ENCODE results near the gene ELF3.
A peak's percentile ranks its signal among the peaks of the same experiment; 100 is the strongest.

- TF ChIP-seq, protein P1, sequence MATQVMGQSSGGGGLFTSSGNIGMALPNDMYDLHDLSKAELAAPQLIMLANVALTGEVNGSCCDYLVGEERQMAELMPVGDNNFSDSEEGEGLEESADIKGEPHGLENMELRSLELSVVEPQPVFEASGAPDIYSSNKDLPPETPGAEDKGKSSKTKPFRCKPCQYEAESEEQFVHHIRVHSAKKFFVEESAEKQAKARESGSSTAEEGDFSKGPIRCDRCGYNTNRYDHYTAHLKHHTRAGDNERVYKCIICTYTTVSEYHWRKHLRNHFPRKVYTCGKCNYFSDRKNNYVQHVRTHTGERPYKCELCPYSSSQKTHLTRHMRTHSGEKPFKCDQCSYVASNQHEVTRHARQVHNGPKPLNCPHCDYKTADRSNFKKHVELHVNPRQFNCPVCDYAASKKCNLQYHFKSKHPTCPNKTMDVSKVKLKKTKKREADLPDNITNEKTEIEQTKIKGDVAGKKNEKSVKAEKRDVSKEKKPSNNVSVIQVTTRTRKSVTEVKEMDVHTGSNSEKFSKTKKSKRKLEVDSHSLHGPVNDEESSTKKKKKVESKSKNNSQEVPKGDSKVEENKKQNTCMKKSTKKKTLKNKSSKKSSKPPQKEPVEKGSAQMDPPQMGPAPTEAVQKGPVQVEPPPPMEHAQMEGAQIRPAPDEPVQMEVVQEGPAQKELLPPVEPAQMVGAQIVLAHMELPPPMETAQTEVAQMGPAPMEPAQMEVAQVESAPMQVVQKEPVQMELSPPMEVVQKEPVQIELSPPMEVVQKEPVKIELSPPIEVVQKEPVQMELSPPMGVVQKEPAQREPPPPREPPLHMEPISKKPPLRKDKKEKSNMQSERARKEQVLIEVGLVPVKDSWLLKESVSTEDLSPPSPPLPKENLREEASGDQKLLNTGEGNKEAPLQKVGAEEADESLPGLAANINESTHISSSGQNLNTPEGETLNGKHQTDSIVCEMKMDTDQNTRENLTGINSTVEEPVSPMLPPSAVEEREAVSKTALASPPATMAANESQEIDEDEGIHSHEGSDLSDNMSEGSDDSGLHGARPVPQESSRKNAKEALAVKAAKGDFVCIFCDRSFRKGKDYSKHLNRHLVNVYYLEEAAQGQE (IDR thresholded peaks at IDR 0.05; ENCODE audit: low read depth, low read length) = no peak
- TF ChIP-seq CBX3 (IDR thresholded peaks at IDR 0.05; ENCODE audit: borderline replicate concordance, low read depth) (no peak), JUND (IDR thresholded peaks at IDR 0.05; ENCODE audit: low read depth, low read length) (no peak), POLR2A (IDR thresholded peaks at IDR 0.05; ENCODE audit: low read depth, low read length) (no peak), EZH2 (IDR thresholded peaks at IDR 0.05; ENCODE audit: borderline replicate concordance, control insufficient read depth, low read depth, low read length) (no peak), CBX5 (IDR thresholded peaks at IDR 0.05; ENCODE audit: low read depth) (no peak), LARP7 (IDR thresholded peaks at IDR 0.05) (no peak), GABPA (IDR thresholded peaks at IDR 0.05; ENCODE audit: low read depth) (0 out of 2 replicates have a peak, but pooled peaks have one; percentile 11), MTA3 (IDR thresholded peaks at IDR 0.05; ENCODE audit: borderline replicate concordance, low read length) (no peak), ZNF274 (IDR thresholded peaks at IDR 0.05; ENCODE audit: insufficient read depth, insufficient read length) (no peak), CBFB (IDR thresholded peaks at IDR 0.05; ENCODE audit: low read depth) (no peak)
- TF ChIP-seq, protein P2, sequence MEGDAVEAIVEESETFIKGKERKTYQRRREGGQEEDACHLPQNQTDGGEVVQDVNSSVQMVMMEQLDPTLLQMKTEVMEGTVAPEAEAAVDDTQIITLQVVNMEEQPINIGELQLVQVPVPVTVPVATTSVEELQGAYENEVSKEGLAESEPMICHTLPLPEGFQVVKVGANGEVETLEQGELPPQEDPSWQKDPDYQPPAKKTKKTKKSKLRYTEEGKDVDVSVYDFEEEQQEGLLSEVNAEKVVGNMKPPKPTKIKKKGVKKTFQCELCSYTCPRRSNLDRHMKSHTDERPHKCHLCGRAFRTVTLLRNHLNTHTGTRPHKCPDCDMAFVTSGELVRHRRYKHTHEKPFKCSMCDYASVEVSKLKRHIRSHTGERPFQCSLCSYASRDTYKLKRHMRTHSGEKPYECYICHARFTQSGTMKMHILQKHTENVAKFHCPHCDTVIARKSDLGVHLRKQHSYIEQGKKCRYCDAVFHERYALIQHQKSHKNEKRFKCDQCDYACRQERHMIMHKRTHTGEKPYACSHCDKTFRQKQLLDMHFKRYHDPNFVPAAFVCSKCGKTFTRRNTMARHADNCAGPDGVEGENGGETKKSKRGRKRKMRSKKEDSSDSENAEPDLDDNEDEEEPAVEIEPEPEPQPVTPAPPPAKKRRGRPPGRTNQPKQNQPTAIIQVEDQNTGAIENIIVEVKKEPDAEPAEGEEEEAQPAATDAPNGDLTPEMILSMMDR (IDR thresholded peaks at IDR 0.05 in 2 of 3, conservative IDR thresholded peaks at IDR 0.05 in 1 of 3; ENCODE audit: control insufficient read depth in 2 of 3, extremely low read depth in 1 of 3, insufficient read depth in 1 of 3, low read depth in 3 of 3, low read length in 3 of 3) = no peak
- TF ChIP-seq, protein P3, sequence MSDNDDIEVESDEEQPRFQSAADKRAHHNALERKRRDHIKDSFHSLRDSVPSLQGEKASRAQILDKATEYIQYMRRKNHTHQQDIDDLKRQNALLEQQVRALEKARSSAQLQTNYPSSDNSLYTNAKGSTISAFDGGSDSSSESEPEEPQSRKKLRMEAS (IDR thresholded peaks at IDR 0.05; ENCODE audit: low read depth, low read length) = no peak
Measured at GRCh38 chr1:201983380-201983805, 27.0 kb upstream of the ELF3 start.
